ENCODE data around the gene FLNC.

The FLNC gene

GRCh38 chr7:128842674-128843641 lies 12.8 kb downstream of the FLNC start:
- no peak for DNase-seq (ENCODE audit: low read depth in 2 of 3, low spot score in 1 of 3)

- DNase-seq (ENCODE audit: low read depth in 2 of 3, low spot score in 1 of 3) = no peak
These were observed 13.9 kb downstream of the FLNC start for GRCh38 chr7:128843938-128844621.

- no peak for DNase-seq (ENCODE audit: low read depth in 2 of 3, low spot score in 1 of 3)
These were observed 14.6 kb downstream of the FLNC start for GRCh38 chr7:128844777-128845311.

DNA sequence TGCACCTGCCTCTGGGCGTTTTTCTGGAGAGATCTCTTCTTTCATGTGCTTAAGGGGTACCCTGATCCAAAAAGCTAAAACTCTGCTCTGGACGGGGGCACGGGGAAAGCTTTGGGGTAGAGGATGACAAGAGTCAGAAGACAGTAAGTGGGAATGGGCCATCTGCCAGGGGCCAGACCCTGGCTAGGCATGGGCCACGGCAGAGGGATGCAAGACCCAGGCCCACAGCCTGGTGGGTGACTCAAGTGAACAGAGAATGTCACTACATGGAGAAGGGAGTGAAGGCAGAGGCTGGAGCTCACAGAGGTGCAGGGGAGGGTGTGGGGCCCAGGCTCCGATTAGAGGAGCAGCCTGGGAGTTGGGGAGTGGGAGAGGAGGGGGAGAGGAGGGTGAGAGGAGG lies 15.3 kb downstream of the FLNC start:
- DNase-seq (ENCODE audit: low read depth in 2 of 3, low spot score in 1 of 3) = no peak

- DNase-seq (ENCODE audit: low read depth in 2 of 3, low spot score in 1 of 3) = no peak
These were observed 15.8 kb downstream of the FLNC start for GRCh38 chr7:128845987-128846386.

DNA sequence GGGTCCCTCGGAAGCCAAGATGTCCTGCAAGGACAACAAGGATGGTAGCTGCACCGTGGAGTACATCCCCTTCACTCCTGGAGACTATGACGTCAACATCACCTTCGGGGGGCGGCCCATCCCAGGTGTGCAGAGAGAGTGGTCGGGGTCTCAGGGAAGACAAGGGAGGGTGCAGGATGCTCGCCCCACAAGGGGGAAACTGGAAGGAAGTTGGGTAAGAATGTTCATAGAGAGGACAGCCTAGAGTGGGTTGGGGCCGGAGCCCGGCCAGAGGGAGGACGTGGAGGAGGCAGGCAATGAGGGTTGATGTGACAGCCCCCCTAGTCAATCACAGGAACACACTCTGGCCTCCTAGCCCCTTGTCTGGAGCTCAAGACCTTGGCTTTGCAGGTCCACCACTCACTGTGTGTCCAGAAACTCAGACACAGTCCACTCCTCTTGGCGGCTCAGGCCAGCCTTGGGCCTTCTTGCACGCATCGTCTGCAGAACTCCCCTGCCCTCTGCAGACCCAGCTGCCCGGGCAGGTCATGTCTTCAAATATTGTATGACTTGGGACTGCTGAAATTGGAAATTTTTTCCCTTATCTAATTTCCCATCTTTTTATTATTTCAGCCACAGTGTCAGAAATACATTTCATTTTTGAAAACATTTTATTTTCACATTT lies 16.7 kb downstream of the FLNC start:
- no peak for DNase-seq (ENCODE audit: low read depth in 2 of 3, low spot score in 1 of 3)

GRCh38 chr7:128847721-128848211 lies 17.6 kb downstream of the FLNC start:
- DNase-seq (ENCODE audit: low read depth in 2 of 3, low spot score in 1 of 3) = no peak

- DNase-seq (ENCODE audit: low read depth in 2 of 3, low spot score in 1 of 3) = no peak
These were observed 18.3 kb downstream of the FLNC start for GRCh38 chr7:128848289-128849155.

DNA sequence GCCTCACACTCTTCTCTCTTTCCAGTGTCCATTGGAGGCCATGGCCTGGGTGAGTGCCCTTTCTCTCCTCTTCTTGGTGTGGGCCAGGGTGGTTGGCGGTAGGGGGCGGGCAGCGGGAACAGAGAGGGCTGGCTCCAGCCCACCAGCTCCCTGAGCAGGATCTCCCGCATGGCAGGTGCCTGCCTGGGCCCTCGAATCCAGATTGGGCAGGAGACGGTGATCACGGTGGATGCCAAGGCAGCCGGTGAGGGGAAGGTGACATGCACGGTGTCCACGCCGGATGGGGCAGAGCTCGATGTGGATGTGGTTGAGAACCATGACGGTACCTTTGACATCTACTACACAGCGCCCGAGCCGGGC lies 18.9 kb downstream of the FLNC start:
- no peak for DNase-seq (ENCODE audit: low read depth in 2 of 3, low spot score in 1 of 3)

DNA sequence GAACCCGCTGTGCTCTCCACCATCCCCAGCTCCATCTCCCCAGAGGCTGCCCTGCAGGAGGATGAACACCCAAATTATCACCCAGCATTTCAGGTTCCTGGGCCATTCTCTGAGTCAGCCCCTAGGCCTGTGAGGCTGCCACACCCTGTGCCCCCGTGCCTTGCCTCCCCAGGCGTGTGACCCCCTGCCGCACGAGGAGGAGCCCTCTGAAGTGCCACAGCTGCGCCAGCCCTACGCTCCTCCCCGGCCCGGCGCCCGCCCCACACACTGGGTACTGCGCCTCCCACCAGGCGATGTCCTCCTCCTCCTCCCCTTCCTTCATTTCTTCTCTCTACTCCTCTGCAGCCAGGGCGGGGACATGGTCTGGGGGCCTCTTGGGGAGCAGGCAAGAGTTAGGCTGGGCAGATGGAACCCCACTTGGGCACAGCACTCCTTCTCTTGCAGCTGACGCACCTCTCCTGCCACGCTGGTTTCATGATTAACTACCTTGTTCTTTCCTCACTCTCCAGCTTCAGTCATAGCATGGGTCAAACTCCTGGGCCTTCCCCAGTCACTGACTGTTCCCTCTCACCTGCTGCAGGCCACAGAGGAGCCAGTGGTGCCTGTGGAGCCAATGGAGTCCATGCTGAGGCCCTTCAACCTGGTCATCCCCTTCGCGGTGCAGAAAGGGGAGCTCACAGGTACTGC lies 19.7 kb downstream of the FLNC start:
- DNase-seq (ENCODE audit: low read depth in 2 of 3, low spot score in 1 of 3) = no peak

DNA sequence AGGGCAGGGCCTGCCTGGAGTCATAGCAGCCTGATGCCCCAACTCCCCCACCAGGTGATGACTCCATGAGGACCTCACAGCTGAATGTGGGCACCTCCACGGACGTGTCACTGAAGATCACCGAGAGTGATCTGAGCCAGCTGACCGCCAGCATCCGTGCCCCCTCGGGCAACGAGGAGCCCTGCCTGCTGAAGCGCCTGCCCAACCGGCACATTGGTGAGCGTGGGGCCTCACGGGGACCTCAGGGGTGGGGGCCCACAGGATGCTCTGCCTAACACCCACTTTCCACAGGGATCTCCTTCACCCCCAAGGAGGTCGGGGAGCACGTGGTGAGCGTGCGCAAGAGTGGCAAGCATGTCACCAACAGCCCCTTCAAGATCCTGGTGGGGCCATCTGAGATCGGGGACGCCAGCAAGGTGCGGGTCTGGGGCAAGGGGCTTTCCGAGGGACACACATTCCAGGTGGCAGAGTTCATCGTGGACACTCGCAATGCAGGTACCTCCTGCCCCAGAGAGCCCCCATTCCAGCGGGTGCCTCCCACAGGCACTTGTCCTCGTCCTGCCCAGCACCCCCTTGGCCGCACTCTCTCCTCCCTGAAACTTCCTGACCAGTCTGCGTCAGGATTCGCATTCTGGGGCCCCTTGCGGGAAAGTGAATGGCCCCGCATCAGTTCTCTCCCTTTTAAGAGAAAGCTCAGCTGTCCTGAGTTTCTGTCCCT lies 22.5 kb downstream of the FLNC start:
- DNase-seq (ENCODE audit: low read depth in 2 of 3, low spot score in 1 of 3) = no peak

DNA sequence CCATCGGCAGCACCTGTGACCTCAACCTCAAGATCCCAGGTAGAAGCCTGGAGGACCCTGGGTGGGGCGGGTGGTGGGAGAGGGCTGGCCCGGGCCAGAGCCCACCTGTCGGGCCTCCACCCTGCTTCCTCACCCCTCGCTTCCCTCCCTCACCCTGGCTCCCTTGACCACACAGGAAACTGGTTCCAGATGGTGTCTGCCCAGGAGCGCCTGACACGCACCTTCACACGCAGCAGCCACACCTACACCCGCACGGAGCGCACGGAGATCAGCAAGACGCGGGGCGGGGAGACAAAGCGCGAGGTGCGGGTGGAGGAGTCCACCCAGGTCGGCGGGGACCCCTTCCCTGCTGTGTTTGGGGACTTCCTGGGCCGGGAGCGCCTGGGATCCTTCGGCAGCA lies 23.6 kb downstream of the FLNC start:
- no peak for DNase-seq (ENCODE audit: low read depth in 2 of 3, low spot score in 1 of 3)

DNA sequence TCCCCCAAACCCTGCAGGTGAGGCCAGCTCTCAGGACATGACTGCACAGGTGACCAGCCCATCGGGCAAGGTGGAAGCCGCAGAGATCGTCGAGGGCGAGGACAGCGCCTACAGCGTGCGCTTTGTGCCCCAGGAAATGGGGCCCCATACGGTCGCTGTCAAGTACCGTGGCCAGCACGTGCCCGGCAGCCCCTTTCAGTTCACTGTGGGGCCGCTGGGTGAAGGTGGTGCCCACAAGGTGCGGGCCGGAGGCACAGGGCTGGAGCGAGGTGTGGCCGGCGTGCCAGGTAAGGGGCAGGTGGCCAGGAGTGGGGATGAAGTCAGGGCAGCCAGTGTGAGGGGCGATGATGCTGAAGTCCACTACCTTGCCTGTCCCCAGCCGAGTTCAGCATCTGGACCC lies 24.2 kb downstream of the FLNC start:
- DNase-seq (ENCODE audit: low read depth in 2 of 3, low spot score in 1 of 3) = no peak

DNA sequence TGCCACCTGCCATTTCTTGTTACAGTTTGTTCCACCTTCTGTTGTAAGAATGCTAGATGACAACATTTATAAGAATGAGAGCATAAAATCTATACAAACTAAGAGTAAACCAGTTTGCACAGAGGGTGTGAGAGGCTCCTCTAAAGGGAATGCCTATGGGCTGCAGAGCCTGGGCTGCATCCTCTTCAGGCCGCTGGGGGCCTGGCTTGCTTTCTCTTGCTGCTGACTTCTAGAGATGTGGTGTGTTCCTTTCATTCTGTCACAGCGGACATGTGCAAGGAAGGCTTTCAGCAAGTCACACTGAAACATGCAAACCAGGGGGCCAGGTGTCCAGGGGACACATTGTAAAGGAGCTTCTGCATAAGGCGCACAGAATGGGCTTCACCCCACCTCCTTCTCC lies 25.4 kb downstream of the FLNC start:
- no peak for DNase-seq (ENCODE audit: low read depth in 2 of 3, low spot score in 1 of 3)

DNA sequence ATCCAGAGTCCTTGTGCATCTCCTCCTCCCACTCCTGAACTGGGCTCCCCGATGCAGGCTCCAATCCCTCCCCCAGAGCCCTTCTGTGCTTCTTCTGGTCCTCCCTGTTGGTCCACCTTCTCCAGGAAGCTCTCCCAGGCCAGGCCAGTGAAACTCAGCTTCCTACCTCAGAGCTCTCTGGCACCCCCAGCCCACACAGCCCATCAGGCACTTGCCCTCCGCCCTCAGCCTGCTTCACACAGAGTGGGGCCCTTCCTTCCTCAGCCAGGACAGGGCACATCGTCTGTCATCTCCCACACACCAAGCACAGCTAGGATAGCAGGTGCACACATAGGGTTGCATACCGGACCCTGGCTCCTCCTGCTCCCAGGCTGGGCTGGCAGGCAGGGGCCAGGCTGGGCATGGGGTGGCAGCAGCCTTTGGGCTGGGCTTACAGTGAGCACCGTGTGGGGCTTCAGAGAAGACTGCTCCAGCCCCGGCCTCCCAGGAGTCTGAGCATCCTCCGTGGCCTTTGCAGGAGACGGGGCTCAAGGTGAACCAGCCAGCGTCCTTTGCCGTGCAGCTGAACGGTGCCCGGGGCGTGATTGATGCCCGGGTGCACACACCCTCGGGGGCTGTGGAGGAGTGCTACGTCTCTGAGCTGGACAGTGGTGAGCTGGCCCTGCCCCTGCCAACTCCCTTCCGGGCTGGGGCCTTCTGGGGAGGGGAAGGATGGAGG lies 26.0 kb downstream of the FLNC start:
- DNase-seq (ENCODE audit: low read depth in 2 of 3, low spot score in 1 of 3) = no peak

DNA sequence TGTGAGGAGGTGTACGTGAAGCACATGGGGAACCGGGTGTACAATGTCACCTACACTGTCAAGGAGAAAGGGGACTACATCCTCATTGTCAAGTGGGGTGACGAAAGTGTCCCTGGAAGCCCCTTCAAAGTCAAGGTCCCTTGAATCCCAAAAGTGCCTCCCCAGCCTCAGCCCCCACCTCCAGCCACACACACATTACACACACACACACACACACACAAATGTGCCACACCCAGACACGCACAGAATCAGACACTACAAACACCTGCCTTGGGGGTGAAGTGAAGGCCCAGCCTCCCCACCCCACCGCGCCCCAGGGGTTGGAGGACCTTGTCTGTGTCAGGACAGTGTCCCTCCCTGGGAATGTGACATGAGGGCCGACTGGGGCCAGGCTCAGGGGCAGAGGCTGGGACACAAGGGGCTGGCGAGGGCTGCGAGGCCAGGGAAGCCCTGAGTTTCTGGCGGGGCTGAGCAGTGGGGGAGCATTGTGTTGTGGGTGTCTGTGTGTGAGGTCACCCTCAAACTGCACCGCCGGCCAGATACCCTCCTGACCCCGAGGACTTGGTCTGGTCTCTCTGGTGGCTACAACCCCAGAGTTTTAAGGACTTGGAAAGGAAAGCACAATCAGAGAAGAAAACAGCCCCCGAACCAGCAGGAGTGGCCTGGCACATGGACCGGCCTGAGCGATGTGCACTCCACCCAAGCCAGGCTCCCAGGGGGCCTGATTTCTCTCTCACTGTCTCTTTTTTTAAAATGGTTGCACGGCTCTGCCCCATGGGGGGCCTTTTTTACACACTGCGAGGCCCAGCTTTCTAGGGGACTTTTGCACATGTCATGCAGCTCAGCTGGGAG lies 28.4 kb downstream of the FLNC start:
- no peak for DNase-seq (ENCODE audit: low read depth in 2 of 3, low spot score in 1 of 3)

- DNase-seq (ENCODE audit: low read depth in 2 of 3, low spot score in 1 of 3) = no peak
These were observed 29.3 kb downstream of the FLNC start for GRCh38 chr7:128859232-128860157.

All from stimulated activated CD4-positive, alpha-beta T cell treated with anti-CD3 and anti-CD28 coated beads, Interleukin-12 subunit alpha, Interleukin-12 subunit beta, amount 100 ng/mL, for 48 hours (primary cell).